Astrocyte of the cerebellum (primary cell): ENCODE results near the gene EEF2.

ENCODE experiments used
- DNase-seq: peaks from one replicate; pipeline ENCODE4 v3.0.0-alpha.2; 2011; ENCODE audit warnings: low read depth
- H3K4me3 ChIP-seq: 2 replicates; pipeline ENCODE4 v1.5.1; 2011; ENCODE audit warnings: mild to moderate bottlenecking, low read depth, low read length, moderate library complexity
- in situ Hi-C: cut with HindIII; loops from 2 replicates; pipeline ENCODE4 v1.10.0; 2017; ENCODE audit warnings: low sequenced_read_pairs
- TF ChIP-seq, protein P1 (sequence below): IDR thresholded peaks from 2 replicates; pipeline ENCODE4 v1.5.1; 2012; ENCODE audit warnings: low read length, low read depth, moderate library complexity, mild to moderate bottlenecking; ENCODE audit errors: missing control alignments

EEF2 gene

GRCh38 chr19:4023600-4024398 is 38.5 kb upstream of the EEF2 start:
- no peak for DNase-seq
- in situ Hi-C loops: no loop called here
- H3K4me3 ChIP-seq: no peak overlapping the region
- TF ChIP-seq, protein P1, sequence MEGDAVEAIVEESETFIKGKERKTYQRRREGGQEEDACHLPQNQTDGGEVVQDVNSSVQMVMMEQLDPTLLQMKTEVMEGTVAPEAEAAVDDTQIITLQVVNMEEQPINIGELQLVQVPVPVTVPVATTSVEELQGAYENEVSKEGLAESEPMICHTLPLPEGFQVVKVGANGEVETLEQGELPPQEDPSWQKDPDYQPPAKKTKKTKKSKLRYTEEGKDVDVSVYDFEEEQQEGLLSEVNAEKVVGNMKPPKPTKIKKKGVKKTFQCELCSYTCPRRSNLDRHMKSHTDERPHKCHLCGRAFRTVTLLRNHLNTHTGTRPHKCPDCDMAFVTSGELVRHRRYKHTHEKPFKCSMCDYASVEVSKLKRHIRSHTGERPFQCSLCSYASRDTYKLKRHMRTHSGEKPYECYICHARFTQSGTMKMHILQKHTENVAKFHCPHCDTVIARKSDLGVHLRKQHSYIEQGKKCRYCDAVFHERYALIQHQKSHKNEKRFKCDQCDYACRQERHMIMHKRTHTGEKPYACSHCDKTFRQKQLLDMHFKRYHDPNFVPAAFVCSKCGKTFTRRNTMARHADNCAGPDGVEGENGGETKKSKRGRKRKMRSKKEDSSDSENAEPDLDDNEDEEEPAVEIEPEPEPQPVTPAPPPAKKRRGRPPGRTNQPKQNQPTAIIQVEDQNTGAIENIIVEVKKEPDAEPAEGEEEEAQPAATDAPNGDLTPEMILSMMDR: no peak

DNA sequence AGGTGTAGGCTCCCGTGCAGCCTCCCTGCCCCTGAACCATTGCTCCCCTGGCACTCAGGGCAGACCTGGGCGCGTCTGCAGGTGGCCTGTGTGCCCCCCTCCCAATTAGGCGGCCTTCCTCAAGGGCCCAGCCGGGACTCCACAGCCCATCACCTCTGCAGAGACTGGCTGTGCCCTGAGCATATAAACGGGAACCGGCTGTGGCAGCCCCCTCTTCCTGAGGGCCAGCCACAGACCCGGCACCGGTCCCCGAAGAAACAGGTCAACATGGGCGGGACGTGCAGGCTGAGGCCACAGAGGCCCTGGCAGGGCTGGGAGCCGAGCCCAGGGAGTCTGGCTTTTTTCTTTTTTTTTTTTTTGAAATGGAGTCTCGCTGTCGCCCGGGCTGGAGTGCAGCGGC is 34.3 kb upstream of the EEF2 start:
- in situ Hi-C loops: no loop called here
- TF ChIP-seq, protein P1: no peak
- no peak for DNase-seq
- no peak overlapping the region for H3K4me3 ChIP-seq

- in situ Hi-C loops: no loop called here
- no peak overlapping the region for H3K4me3 ChIP-seq
- TF ChIP-seq, protein P1: no peak
- DNase-seq: no peak
These were observed 33.7 kb upstream of the EEF2 start for GRCh38 chr19:4018775-4019504.

DNA sequence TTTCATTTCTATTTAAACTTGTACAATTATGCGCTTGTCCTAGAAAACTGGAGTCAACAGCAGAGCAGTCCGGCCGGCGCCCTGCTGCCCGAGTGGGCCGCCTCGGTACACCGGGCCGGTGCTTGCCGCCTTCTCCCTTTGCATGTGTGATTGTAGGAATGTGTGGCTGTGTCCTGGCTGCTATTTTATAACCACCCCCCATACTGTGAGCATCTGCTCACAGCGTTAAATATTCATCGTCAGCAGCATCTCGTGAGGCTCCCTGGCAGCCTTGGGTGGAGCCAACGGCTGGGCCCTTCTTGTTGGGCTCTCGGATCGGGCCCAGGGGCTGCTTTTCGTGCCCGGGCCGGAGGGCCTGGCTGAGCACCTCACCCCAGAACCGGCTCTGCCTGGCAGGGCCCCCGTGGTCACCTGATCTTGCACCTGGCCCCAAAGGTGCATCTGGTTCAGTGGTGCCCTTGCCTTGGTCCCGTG is 32.9 kb upstream of the EEF2 start:
- in situ Hi-C loops: no loop called here
- no peak overlapping the region for H3K4me3 ChIP-seq
- TF ChIP-seq, protein P1: no peak
- no peak for DNase-seq

DNA sequence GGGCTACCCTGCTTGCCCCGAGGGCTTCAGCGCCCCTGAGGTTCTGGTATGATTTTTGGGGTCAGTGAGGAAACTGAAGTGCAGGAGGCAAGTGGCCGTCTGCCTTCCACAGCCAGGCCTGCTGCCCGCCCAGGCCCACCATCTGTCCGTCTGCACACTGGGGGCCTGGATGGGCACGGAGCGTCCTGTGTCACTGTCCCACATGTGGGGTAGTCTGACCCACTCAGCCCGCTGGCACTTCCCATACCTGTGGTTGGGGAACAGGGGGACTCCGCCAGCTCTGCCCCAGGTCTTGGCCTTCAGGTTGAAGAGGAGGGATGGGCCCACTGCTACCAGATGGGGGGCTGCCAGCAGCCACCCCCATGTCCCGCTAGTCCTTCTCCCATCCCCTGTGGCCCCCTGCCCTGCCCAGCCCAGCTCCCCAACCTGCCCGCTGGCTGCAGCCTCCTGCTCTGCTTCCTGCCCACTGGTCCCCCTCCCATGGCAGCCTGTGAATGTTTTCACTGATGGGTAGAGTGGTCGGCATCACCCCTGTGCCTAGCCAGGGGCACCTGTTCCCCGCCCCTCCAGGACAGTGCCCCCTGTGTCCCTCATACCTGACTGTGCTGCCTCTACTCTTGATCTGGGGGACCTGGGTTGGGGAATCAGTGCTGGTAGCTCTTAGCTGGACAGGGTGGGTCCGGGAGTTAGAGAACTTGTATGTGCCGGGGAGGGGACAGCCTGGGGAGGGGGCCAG is 31.8 kb upstream of the EEF2 start:
- DNase-seq: no peak
- no peak overlapping the region for H3K4me3 ChIP-seq
- in situ Hi-C loops: no loop called here
- TF ChIP-seq, protein P1: no peak

- H3K4me3 ChIP-seq: no peak overlapping the region
- in situ Hi-C loops: no loop called here
- TF ChIP-seq, protein P1: no peak
- DNase-seq: no peak
These were observed 31.2 kb upstream of the EEF2 start for GRCh38 chr19:4016486-4016885.
